GM12874 (cell line): ENCODE data around the gene PPP1R15A.

Experiments
- TF ChIP-seq, protein P1 (sequence below): IDR thresholded peaks from 2 replicates; pipeline ENCODE4 v1.5.1; 2011; ENCODE audit warnings: low read depth, mild to moderate bottlenecking, control low read depth, low read length, moderate library complexity; ENCODE audit not compliant: insufficient read depth

PPP1R15A gene

DNA sequence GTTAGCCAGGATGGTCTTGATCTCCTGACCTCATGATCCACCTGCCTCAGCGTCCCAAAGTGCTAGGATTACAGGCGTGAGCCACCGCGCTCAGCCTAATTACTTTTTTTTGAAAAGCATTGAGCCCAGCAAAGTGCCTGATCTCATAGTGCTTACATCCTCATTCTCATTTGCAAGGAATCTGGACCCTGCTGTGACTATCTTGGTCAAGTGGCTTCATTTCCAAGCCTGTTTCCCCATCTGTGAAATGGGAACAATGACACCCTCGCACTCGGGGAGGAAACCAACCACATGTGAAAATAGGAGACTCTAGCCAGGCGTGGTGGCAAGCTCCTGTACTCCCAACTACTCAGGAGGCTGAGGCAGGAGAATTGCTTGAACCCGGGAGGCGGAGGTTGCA, 2.2 kb upstream of the PPP1R15A start:
- TF ChIP-seq, protein P1, sequence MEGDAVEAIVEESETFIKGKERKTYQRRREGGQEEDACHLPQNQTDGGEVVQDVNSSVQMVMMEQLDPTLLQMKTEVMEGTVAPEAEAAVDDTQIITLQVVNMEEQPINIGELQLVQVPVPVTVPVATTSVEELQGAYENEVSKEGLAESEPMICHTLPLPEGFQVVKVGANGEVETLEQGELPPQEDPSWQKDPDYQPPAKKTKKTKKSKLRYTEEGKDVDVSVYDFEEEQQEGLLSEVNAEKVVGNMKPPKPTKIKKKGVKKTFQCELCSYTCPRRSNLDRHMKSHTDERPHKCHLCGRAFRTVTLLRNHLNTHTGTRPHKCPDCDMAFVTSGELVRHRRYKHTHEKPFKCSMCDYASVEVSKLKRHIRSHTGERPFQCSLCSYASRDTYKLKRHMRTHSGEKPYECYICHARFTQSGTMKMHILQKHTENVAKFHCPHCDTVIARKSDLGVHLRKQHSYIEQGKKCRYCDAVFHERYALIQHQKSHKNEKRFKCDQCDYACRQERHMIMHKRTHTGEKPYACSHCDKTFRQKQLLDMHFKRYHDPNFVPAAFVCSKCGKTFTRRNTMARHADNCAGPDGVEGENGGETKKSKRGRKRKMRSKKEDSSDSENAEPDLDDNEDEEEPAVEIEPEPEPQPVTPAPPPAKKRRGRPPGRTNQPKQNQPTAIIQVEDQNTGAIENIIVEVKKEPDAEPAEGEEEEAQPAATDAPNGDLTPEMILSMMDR = no peak

GRCh38 chr19:48872884-48873475, 759 bp downstream of the PPP1R15A start:
- TF ChIP-seq, protein P1 = no peak

DNA sequence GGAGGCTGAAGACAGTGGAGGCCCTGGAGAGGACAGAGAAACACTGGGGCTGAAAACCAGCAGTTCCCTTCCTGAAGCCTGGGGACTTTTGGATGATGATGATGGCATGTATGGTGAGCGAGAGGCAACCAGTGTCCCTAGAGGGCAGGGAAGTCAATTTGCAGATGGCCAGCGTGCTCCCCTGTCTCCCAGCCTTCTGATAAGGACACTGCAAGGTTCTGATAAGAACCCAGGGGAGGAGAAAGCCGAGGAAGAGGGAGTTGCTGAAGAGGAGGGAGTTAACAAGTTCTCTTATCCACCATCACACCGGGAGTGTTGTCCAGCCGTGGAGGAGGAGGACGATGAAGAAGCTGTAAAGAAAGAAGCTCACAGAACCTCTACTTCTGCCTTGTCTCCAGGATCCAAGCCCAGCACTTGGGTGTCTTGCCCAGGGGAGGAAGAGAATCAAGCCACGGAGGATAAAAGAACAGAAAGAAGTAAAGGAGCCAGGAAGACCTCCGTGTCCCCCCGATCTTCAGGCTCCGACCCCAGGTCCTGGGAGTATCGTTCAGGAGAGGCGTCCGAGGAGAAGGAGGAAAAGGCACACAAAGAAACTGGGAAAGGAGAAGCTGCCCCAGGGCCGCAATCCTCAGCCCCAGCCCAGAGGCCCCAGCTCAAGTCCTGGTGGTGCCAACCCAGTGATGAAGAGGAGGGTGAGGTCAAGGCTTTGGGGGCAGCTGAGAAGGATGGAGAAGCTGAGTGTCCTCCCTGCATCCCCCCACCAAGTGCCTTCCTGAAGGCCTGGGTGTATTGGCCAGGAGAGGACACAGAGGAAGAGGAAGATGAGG, 1.5 kb downstream of the PPP1R15A start:
- TF ChIP-seq, protein P1 = no peak

DNA sequence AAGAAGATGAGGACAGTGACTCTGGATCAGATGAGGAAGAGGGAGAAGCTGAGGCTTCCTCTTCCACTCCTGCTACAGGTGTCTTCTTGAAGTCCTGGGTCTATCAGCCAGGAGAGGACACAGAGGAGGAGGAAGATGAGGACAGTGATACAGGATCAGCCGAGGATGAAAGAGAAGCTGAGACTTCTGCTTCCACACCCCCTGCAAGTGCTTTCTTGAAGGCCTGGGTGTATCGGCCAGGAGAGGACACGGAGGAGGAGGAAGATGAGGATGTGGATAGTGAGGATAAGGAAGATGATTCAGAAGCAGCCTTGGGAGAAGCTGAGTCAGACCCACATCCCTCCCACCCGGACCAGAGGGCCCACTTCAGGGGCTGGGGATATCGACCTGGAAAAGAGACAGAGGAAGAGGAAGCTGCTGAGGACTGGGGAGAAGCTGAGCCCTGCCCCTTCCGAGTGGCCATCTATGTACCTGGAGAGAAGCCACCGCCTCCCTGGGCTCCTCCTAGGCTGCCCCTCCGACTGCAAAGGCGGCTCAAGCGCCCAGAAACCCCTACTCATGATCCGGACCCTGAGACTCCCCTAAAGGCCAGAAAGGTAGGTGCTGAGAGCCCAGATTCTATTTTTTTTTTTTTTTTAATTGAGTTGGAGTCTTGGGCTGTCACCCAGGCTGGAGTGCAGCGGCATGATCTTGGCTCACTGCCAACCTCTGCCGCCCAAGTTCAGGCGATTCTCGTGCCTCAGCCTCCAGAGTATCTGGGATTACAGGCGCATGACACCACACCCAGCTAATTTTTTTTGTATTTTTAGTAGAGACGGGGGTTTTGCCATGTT, 2.3 kb downstream of the PPP1R15A start:
- TF ChIP-seq, protein P1 = no peak

GRCh38 chr19:48877855-48878195, 5.6 kb downstream of the PPP1R15A start:
- TF ChIP-seq, protein P1 = no peak

- TF ChIP-seq, protein P1 = no peak
Observed at GRCh38 chr19:48878196-48879024, 6.2 kb downstream of the PPP1R15A start.
